MM.1S (cell line): ENCODE measurements around the gene SPATA7.

ENCODE experiments used
- DNase-seq: peaks from one replicate; pipeline ENCODE4 v3.0.0-alpha.2; 2015
- H2AFZ ChIP-seq: fragments of 300-600 bp; sonication (generic); 2 replicates; pipeline ENCODE4 v1.6.0; 2016; ENCODE audit warnings: antibody characterized with exemption, low read length
- H3F3A ChIP-seq: fragments of 300-600 bp; sonication (generic); 2 replicates; pipeline ENCODE4 v1.6.1; 2016; ENCODE audit warnings: mild to moderate bottlenecking, antibody characterized with exemption, low read length, moderate library complexity, mixed read lengths; ENCODE audit not compliant: insufficient read depth
- H3K27ac ChIP-seq: fragments of 300-600 bp; sonication (generic); 2 replicates; pipeline ENCODE4 v1.5.1; 2016; ENCODE audit warnings: mild to moderate bottlenecking, low read length
- H3K27me3 ChIP-seq: fragments of 300-600 bp; sonication (generic); replicated peaks from 2 replicates; pipeline ENCODE4 v1.6.0; 2016; ENCODE audit warnings: low read length; ENCODE audit not compliant: insufficient read depth
- H3K36me3 ChIP-seq: fragments of 300-600 bp; sonication (generic); replicated peaks from 2 replicates; pipeline ENCODE4 v1.6.1; 2016; ENCODE audit warnings: mild to moderate bottlenecking, low read length, mixed read lengths; ENCODE audit not compliant: insufficient read depth
- H3K4me1 ChIP-seq: fragments of 300-600 bp; sonication (generic); 2 replicates; pipeline ENCODE4 v1.6.1; 2016; ENCODE audit warnings: low read length, mixed read lengths
- H3K4me2 ChIP-seq: fragments of 300-600 bp; sonication (generic); 2 replicates; pipeline ENCODE4 v1.6.0; 2016; ENCODE audit warnings: low read depth, low read length
- H3K4me3 ChIP-seq: fragments of 300-600 bp; sonication (generic); 2 replicates; pipeline ENCODE4 v1.5.1; 2016; ENCODE audit warnings: low read length, mixed read lengths
- H3K79me2 ChIP-seq: fragments of 300-600 bp; sonication (generic); 2 replicates; pipeline ENCODE4 v1.6.1; 2016; ENCODE audit warnings: mixed run types, low read length, mixed read lengths
- H3K9ac ChIP-seq: fragments of 300-600 bp; sonication (generic); 2 replicates; pipeline ENCODE4 v1.6.1; 2016; ENCODE audit warnings: low read length, mixed read lengths
- H3K9me2 ChIP-seq: fragments of 300-600 bp; sonication (generic); replicated peaks from 2 replicates; pipeline ENCODE4 v1.6.1; 2016; ENCODE audit warnings: mild to moderate bottlenecking, low read length, mixed read lengths; ENCODE audit not compliant: insufficient read depth
- H3K9me3 ChIP-seq: fragments of 300-600 bp; sonication (generic); replicated peaks from 2 replicates; pipeline ENCODE4 v1.6.1; 2016; ENCODE audit warnings: mild to moderate bottlenecking, low read length, mixed read lengths; ENCODE audit not compliant: insufficient read depth
- H4K20me1 ChIP-seq: fragments of 300-600 bp; sonication (generic); 2 replicates; pipeline ENCODE4 v1.6.1; 2016; ENCODE audit warnings: mild to moderate bottlenecking, low read length, moderate library complexity, mixed read lengths; ENCODE audit not compliant: insufficient read depth
- CTCF ChIP-seq: fragments of 300-600 bp; sonication (generic); IDR thresholded peaks from 2 replicates; pipeline ENCODE4 v1.5.1; 2016; ENCODE audit warnings: antibody characterized with exemption, low read length, mixed read lengths
- EZH2 ChIP-seq: fragments of 300-600 bp; sonication (generic); optimal IDR thresholded peaks from 2 replicates; pipeline ENCODE3; 2017; ENCODE audit warnings: low read depth, mild to moderate bottlenecking, antibody characterized with exemption, low read length, mixed read lengths
- EZH2phosphoT487 ChIP-seq: fragments of 300-600 bp; sonication (generic); IDR thresholded peaks from 2 replicates; pipeline ENCODE4 v1.6.1; 2018; ENCODE audit warnings: antibody characterized with exemption, low read length

SPATA7 gene

GRCh38 chr14:88426271-88426670 is 40.8 kb downstream of the SPATA7 start:
- no peak overlapping the region for H3K27ac ChIP-seq
- no peaks in the 10 kb centered on the region for H3K4me1 ChIP-seq
- no peak overlapping the region for H3K4me3 ChIP-seq
- no peaks in the 10 kb centered on the region for H3K36me3 ChIP-seq
- H3K9ac ChIP-seq, result no peak overlapping the region
- no peaks in the 10 kb centered on the region for H3K9me2 ChIP-seq
- no peak for DNase-seq
- no peaks in the 10 kb centered on the region for H3K9me3 ChIP-seq
- no peak overlapping the region for H3K4me2 ChIP-seq
- no peaks in the 10 kb centered on the region for H3K79me2 ChIP-seq
- no peaks in the 10 kb centered on the region for H3K27me3 ChIP-seq
- H3F3A ChIP-seq, result no peaks in the 10 kb centered on the region
- no peak for TF ChIP-seq CTCF
- TF ChIP-seq EZH2phosphoT487, result no peak
- TF ChIP-seq EZH2, result no peak
- H2AFZ ChIP-seq, result no peak overlapping the region
- H4K20me1 ChIP-seq, result no peaks in the 10 kb centered on the region

GRCh38 chr14:88430976-88431375 is 45.5 kb downstream of the SPATA7 start:
- Histone ChIP-seq H3K36me3 (no peaks in the 10 kb centered on the region), H3K27ac (no peak overlapping the region), H3K27me3 (no peaks in the 10 kb centered on the region), H4K20me1 (no peaks in the 10 kb centered on the region), H3K9ac (no peak overlapping the region), H3F3A (no peaks in the 10 kb centered on the region), H3K9me2 (no peaks in the 10 kb centered on the region), H2AFZ (no peak overlapping the region), H3K79me2 (no peaks in the 10 kb centered on the region), H3K4me3 (no peak overlapping the region), H3K9me3 (no peaks in the 10 kb centered on the region), H3K4me1 (no peaks in the 10 kb centered on the region), H3K4me2 (no peak overlapping the region)
- TF ChIP-seq EZH2phosphoT487 (no peak), CTCF (no peak), EZH2 (no peak)
- no peak for DNase-seq

- TF ChIP-seq CTCF (no peak), EZH2phosphoT487 (no peak), EZH2 (no peak)
- H3K27me3 ChIP-seq, result no peaks in the 10 kb centered on the region
- no peak overlapping the region for H3K27ac ChIP-seq
- no peaks in the 10 kb centered on the region for H3K4me1 ChIP-seq
- no peaks in the 10 kb centered on the region for H3K9me3 ChIP-seq
- no peak overlapping the region for H3K4me2 ChIP-seq
- no peak overlapping the region for H2AFZ ChIP-seq
- H3K36me3 ChIP-seq, result no peaks in the 10 kb centered on the region
- H3K9me2 ChIP-seq, result no peaks in the 10 kb centered on the region
- no peak overlapping the region for H3K4me3 ChIP-seq
- H3F3A ChIP-seq, result no peaks in the 10 kb centered on the region
- no peak overlapping the region for H3K9ac ChIP-seq
- DNase-seq, result no peak
- H4K20me1 ChIP-seq, result no peaks in the 10 kb centered on the region
- no peaks in the 10 kb centered on the region for H3K79me2 ChIP-seq
Measured at GRCh38 chr14:88437658-88438057, 52.2 kb downstream of the SPATA7 start.

- Histone ChIP-seq H2AFZ (no peak overlapping the region), H3K27ac (no peak overlapping the region), H3K4me1 (no peaks in the 10 kb centered on the region), H3K36me3 (no peaks in the 10 kb centered on the region), H3F3A (no peaks in the 10 kb centered on the region), H3K9ac (no peak overlapping the region), H3K9me2 (no peaks in the 10 kb centered on the region), H3K79me2 (no peaks in the 10 kb centered on the region), H3K27me3 (no peaks in the 10 kb centered on the region), H3K4me3 (no peak overlapping the region), H3K9me3 (no peaks in the 10 kb centered on the region), H3K4me2 (no peak overlapping the region), H4K20me1 (no peaks in the 10 kb centered on the region)
- DNase-seq, result no peak
- TF ChIP-seq CTCF (no peak), EZH2 (no peak), EZH2phosphoT487 (no peak)
Measured at GRCh38 chr14:88439088-88439487, 53.6 kb downstream of the SPATA7 start.
